Measurements from ENCODE around the gene SPOCD1. TPM values are rescaled to one million over a fixed set of nuclear protein-coding genes. Genes with fewer than 3 reads are reported as not detected.

Gene SPOCD1
- total and polyA plus RNA-seq, 2 experiments from 2014 or later: 0.73 to 1.3 TPM

GRCh38 chr1:31793086-31793485, 22.7 kb downstream of the SPOCD1 start:
- no peak for DNase-seq (ENCODE audit: low spot score)
- no peaks in the 10 kb centered on the region for H3K36me3 ChIP-seq (ENCODE audit: insufficient read depth)
- H3K9me2 ChIP-seq (ENCODE audit: insufficient read depth): no peaks in the 10 kb centered on the region
- Mint-ChIP-seq H3K4me3 (no peak overlapping the region), H3K4me1 (peaks cover 12% of the 10 kb centered on the region), H3K27ac (no peak overlapping the region), H3K27me3 (ENCODE audit: insufficient read depth, low read depth, poor library complexity) (peaks cover 20% of the 10 kb centered on the region), H3K9me3 (no peaks in the 10 kb centered on the region), H3K36me3 (ENCODE audit: low read depth) (no peaks in the 10 kb centered on the region)
- H2AFZ ChIP-seq: no peak overlapping the region
- H3K27ac ChIP-seq (ENCODE audit: low read depth): no peak overlapping the region
- no peak for ATAC-seq
- H3K79me2 ChIP-seq (replicated peaks; ENCODE audit: insufficient read depth): no peaks in the 10 kb centered on the region
- H3K4me2 ChIP-seq: no peak overlapping the region
- 0 out of 2 replicates have a peak, but pooled peaks cover 3% of the 10 kb centered on the region for H3F3A ChIP-seq (replicated peaks; ENCODE audit: low read depth)
- no peak for TF ChIP-seq EZH2 (IDR thresholded peaks at IDR 0.05; ENCODE audit: low read depth, unreplicated experiment)
- no peak for TF ChIP-seq NANOG (IDR thresholded peaks at IDR 0.05; ENCODE audit: borderline replicate concordance)
- no peak for TF ChIP-seq JUNB (IDR thresholded peaks at IDR 0.05; ENCODE audit: unreplicated experiment)
- TF ChIP-seq ZNF331 (CRISPR knock-in tag; IDR thresholded peaks at IDR 0.05; ENCODE audit: low read depth): no peak
- no peak for TF ChIP-seq CREB1 (CRISPR knock-in tag; IDR thresholded peaks at IDR 0.05; ENCODE audit: low read depth)
- no peak for TF ChIP-seq REST (IDR thresholded peaks at IDR 0.05; ENCODE audit: unreplicated experiment)
- no peak for TF ChIP-seq POLR2AphosphoS5 (IDR thresholded peaks at IDR 0.05; ENCODE audit: low read depth)
- TF ChIP-seq EZH2phosphoT487 (IDR thresholded peaks at IDR 0.05; ENCODE audit: unreplicated experiment): no peak
- TF ChIP-seq STAT1 (IDR thresholded peaks at IDR 0.05; ENCODE audit: unreplicated experiment): no peak
- TF ChIP-seq ETS1 (IDR thresholded peaks at IDR 0.05): no peak
- TF ChIP-seq ZNF114 (CRISPR knock-in tag; IDR thresholded peaks at IDR 0.05): no peak
- no peaks in the 10 kb centered on the region for H4K20me1 ChIP-seq (replicated peaks; ENCODE audit: insufficient read depth)
- no peaks in the 10 kb centered on the region for H3K27me3 ChIP-seq (ENCODE audit: insufficient read depth)
- no peak overlapping the region for H3K4me3 ChIP-seq
- H3K4me1 ChIP-seq (ENCODE audit: insufficient read depth): peaks cover 2% of the 10 kb centered on the region; the same call in 1 of the 2 replicates

GRCh38 chr1:31792541-31792940, 23.3 kb downstream of the SPOCD1 start:
- peaks cover 23% of the 10 kb centered on the region for H3K27me3 Mint-ChIP-seq (ENCODE audit: insufficient read depth, low read depth, poor library complexity)
- H3K36me3 Mint-ChIP-seq (ENCODE audit: low read depth): no peaks in the 10 kb centered on the region
- H3K36me3 ChIP-seq (ENCODE audit: insufficient read depth): no peaks in the 10 kb centered on the region
- no peak overlapping the region for H2AFZ ChIP-seq
- H3K4me3 ChIP-seq: no peak overlapping the region
- no peak overlapping the region for H3K27ac ChIP-seq (ENCODE audit: low read depth)
- no peaks in the 10 kb centered on the region for H3K9me3 Mint-ChIP-seq
- no peaks in the 10 kb centered on the region for H4K20me1 ChIP-seq (replicated peaks; ENCODE audit: insufficient read depth)
- no peaks in the 10 kb centered on the region for H3K27me3 ChIP-seq (ENCODE audit: insufficient read depth)
- H3K4me1 ChIP-seq (ENCODE audit: insufficient read depth): peaks cover 4% of the 10 kb centered on the region
- H3K4me3 Mint-ChIP-seq: no peak overlapping the region
- no peaks in the 10 kb centered on the region for H3K79me2 ChIP-seq (replicated peaks; ENCODE audit: insufficient read depth)
- no peak overlapping the region for H3K27ac Mint-ChIP-seq
- no peak for ATAC-seq
- peaks cover 12% of the 10 kb centered on the region for H3K4me1 Mint-ChIP-seq
- no peaks in the 10 kb centered on the region for H3K9me2 ChIP-seq (ENCODE audit: insufficient read depth)
- no peak for DNase-seq (ENCODE audit: low spot score)
- no peak overlapping the region for H3K4me2 ChIP-seq
- H3F3A ChIP-seq (replicated peaks; ENCODE audit: low read depth): 0 out of 2 replicates have a peak, but pooled peaks cover 7% of the 10 kb centered on the region
- TF ChIP-seq ETS1 (IDR thresholded peaks at IDR 0.05): no peak

Measured in GM23338 (cell line).